GM10266 (cell line): ENCODE data around the gene NT5C1A.

Experiments
- DNase-seq: peaks from one replicate; pipeline ENCODE4 v3.0.0; 2012; ENCODE audit errors: extremely low spot score
- CTCF ChIP-seq: IDR thresholded peaks from 2 replicates; pipeline ENCODE4 v1.5.1; 2012; ENCODE audit warnings: mild to moderate bottlenecking, low read depth; ENCODE audit not compliant: control insufficient read depth, insufficient read depth; ENCODE audit errors: missing control alignments

Gene NT5C1A

DNA sequence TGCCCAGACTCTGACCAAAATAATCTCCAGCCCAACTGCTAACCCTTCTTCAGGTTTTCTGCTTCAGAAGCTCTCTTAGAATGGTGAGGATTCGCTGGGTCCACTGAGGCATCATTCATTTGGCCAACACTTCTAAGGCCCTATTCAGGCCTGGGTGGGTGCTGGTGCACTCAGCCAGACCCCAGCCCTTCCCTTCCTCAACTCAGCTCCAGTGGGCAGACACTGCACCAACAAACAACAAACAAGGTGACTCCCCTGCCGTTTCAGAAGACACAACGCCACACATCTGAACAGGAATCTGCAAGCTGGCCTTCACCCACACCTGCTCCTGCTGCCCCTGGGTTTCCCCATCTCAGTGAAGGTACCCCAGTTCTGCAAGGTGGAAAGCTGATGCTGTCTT lies 38.5 kb downstream of the NT5C1A start:
- no peak for TF ChIP-seq CTCF

GRCh38 chr1:39632682-39633417 lies 39.1 kb downstream of the NT5C1A start:
- TF ChIP-seq CTCF: no peak
- DNase-seq: peak; percentile 49

More for the DNA sequence above, 38.5 kb downstream of the NT5C1A start:
- no peak for DNase-seq

GRCh38 chr1:39632323-39632681 lies 39.6 kb downstream of the NT5C1A start:
- TF ChIP-seq CTCF: no peak
- no peak for DNase-seq

DNA sequence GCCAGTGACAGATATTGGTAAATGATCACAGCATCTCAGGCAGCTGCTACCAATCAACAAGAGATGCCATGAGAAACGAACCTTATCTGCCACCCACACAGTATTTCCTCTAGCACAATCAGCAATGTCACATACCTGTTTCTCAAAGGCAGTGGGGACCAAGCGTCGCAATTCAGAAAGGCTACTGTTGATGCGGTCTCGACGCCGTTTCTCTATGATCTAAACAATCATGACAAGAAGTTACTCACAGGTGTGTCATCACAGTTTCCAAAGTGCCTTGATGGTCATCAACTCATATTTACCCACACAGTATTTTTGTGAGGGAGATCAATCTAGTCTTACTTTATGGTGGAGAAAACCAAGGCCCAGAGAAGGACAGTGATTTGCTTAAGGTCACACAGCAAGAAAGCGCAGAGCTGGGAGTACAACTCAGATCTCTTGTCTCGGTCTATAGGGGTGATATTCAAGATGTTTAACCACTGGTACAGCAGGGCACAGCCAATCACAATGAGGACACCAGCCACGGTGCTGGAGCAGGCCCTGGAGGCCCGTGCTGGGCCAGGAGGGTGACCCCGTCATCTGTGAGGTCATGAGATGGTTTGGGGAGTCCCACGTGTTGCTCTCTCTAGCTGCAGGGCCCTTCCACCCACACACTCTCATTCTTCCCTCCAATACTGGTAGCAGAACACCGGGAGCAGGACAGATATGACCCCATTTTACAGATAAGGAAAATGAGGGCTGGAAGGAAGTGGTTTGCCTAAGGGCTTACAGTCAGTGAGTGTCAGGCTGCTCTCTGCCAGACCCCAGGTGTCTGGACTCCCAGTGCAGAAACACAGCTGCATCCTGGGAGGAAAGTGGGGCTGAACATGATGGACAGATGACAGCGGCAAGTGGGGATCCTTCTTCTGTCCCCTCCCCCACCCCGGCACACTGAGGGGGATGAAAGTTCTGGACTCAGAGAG lies 40.3 kb downstream of the NT5C1A start:
- TF ChIP-seq CTCF: no peak
- DNase-seq: peak; percentile 52

DNA sequence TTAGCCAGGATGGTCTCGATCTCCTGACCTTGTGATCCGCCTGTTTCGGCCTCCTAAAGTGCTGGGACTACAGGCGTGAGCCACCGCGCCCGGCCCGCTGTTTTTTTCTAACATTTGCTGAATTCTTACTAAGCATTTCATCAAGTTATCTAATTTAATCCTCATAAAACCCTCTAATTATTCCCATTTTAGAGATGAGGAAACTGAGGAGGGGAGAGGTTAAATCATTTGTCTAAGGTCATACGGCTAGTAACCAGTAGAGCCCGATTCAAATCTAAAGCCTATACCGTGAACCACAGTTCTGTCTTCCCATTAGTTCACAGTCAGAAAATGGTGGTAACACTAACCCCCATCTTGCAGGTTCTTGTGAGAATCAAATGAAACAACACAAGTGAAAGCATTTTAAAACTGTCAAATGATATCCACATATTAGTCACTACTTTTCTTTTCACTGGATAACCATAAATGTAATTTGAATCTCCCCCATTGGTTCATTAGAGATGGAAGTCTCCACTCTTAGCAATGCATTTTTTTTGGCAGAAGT lies 43.0 kb downstream of the NT5C1A start:
- DNase-seq: no peak
- no peak for TF ChIP-seq CTCF

GRCh38 chr1:39626646-39627045 lies 45.3 kb downstream of the NT5C1A start:
- TF ChIP-seq CTCF: no peak
- DNase-seq: no peak
